SIG-M5 treated with dmso at 0.1 percent for 504 hours (cell line): Measurements from ENCODE around the gene FOXL2.
"Not testable (repeated sequence)": the region's sequence is repeated elsewhere in the genome, so short reads cannot be mapped to it uniquely, and the experiment has no call there.

Source experiments
- DNase-seq: peaks from one replicate; lab custom pipeline; 2025; ENCODE audit not compliant: unreplicated experiment; lab: John Stamatoyannopoulos, UW

FOXL2 gene

DNA sequence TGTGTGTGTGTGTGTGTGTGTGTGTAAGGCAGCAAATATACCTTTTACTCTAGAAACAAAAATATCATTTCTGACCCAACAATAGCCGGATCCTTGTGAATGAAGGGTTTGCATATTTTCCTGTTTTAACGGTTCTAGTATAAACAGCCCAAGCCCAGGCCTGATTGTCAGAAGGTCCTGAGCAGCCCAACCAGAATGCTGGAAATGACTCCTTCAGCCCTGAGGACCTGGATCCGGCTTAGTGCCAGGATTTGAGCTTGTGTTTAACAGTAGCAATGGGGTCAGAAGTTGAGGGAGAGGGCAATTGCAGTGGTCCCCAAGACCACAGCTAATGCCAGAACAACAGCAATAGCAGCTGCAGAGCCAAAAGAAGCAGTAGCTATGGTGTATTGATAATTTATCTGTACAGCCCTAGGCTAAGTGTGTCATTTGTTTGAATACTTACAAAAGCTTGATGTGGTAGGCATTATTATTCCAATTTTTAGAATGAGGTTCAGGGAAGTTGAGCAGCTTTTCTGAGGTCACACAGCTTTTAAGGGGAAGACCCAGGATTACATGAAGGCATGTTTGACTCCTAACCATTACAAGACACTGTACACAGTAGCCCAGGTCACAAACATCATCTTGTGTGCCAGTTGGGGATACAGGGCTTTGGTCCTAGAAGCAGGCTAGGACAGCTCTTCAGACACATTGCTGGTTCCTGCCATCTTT is 12.8 kb downstream of the FOXL2 start:
- no peak for DNase-seq

DNA sequence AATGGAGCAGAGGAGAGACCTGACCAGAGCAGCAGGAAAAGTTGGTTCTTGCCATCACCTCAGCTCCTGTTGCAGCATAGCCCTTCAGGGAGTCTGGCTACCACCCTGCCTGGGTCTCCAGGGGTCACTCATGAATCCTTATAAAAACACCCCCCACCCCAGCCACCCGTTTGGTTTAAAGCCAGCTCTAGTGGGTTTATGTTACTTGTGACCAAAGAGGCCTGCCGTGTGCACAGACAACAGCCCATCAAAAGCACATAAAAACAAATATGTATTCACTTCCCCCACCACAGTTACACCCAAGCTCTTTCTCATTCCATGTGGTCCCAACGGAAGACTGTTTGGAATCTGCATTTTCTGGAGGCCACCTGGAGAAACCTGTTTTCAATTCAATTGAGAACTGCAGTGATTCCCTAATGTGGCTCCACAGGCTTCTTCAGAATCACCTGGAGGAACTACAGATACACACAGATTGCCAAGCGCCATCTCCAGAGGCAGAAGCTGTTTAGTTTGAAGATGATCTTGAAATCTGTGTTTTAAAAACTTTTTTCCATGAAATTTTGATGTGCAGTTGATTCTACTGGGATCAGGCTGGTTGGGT is 13.8 kb downstream of the FOXL2 start:
- no peak for DNase-seq

DNA sequence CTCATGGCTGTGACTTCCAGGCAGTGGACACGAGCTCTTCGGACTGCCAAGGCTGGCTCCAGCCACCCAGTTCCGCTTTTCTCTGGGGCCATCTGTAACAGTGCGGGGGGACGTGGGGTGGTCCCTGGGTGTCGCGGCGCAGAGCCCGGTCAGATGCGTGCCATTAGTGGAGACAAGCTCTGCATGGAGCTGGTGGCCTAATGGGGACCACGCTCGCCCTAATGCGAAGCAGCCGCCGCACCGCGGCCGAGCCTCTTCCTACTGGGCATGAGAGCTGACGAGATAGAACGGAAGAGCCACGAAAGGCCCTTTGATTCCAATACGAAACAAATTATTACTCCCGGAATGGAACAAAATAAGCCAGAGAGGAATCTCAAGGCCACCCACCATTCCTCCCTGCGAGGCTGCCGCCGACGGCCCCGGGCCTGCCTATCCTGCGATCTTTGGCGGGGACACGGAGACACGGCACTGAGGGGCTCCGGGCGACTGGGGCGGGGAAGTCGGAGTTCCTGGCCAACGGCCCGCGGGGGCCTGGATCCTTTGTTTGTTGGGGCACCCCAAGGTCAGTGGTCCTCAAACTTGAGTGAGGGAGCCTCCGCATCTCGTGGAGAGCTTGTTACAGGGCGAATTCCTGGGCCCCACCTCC is 18.1 kb downstream of the FOXL2 start:
- no peak for DNase-seq

DNA sequence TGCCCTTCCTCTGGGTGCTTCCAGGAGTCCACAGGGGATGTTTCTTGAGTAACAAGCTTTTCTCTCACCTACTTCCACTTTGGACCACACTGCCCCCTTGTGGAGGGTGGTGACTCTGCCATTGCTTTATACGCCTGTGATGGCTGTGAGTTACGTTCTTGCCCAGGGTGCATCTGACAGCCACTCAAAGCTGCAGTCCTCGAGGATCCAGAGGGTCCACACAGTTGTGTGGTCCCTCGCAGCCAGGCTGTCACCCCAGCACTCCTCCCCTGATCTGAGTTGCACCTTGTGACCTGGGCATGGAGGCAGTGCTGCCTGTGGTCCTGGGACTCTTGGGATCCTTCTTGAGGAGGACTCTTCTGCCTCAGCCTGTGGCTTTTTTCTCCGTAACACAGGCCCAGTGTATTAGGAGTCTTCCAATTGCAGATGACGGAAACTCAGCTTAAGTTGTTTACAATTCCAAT is 23.4 kb downstream of the FOXL2 start:
- DNase-seq: peak; percentile 93

- not testable (repeated sequence) for DNase-seq
These were observed 24.5 kb downstream of the FOXL2 start for GRCh38 chr3:138922400-138922799.

GRCh38 chr3:138921316-138922292 is 25.3 kb downstream of the FOXL2 start:
- DNase-seq: no peak

- no peak for DNase-seq
These were observed 27.6 kb downstream of the FOXL2 start for GRCh38 chr3:138919325-138919724.

GRCh38 chr3:138916824-138917223 is 30.1 kb downstream of the FOXL2 start:
- DNase-seq: no peak

DNA sequence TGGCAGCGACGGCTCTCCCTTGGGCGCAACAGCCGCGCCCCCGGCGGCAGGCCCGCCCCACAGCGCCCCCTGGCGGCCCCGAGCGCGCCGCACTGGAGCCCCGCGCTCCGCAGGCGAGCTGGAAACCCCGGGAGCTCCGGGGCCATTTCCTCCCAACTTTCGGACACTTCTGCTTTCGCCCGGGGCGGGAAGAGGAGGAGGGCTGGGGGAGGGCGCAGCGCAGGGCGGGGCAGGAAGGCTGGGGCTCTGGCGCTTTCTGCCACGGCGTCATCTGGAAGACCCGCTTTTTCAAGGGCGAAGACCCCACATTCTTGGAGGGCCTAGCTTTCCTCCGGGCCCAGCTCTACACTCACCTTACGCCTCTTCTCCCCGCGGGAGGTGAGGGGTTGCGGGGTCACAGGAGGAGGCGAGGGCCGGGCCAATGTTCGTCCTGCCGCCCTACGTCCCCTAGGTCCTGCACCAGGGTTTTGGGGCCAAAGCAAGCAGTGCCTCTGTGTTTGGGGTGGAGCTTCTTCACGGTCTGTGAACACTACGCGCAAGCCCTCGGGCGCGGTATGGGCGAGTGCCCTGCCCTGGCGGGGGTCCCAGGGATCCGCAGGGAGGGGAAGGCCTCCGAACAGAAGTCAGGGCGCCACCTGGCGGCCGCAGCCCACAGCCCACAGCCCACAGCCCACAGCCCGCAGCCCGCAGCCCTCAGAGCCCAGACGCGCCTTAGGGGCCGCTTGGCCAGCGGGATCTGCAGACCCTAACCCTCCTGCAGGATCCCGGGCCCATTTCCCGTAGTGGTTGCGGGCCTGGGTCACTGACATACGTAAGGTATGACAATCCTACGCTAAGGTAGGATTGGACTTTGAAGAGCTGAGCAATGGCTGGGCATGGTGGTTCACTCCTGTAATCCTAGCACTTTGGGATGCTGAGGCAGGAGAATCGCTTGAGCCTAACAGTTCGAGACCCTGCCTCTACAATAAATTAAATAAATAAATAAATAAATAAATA is 31.1 kb downstream of the FOXL2 start:
- peak; percentile 92 for DNase-seq

DNA sequence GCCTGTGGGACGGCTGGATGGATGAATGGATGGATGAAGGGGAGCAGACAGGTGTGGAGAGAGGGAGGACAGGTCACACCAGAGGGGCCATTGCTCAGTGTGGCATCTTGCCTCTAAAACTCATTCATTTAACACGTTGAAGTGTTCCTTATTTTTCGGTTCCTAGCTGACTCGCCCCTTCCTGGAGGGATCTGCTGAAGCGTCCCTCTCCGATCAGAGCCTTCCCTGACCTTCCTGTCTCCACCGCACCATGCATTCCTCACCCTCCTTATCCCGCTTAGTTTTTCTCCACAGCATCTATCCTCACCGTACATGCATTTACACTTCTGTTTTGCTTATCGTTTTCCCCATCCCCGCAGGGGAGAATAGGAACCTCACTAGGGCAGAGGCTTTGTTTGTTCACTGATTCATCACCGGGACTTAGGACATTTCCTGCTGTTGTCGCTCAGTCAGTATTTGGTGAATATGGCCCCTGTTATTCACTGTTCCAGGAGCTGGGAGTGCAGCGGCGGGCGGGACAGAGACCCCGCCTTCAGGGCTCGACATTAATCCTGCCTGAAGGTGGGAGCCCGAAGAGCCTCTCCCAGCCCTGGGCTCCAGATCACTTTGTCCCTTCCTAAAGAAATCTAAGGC is 32.0 kb downstream of the FOXL2 start:
- DNase-seq: peak; percentile 91

- DNase-seq: no peak
These were observed 33.2 kb downstream of the FOXL2 start for GRCh38 chr3:138913766-138914165.

DNA sequence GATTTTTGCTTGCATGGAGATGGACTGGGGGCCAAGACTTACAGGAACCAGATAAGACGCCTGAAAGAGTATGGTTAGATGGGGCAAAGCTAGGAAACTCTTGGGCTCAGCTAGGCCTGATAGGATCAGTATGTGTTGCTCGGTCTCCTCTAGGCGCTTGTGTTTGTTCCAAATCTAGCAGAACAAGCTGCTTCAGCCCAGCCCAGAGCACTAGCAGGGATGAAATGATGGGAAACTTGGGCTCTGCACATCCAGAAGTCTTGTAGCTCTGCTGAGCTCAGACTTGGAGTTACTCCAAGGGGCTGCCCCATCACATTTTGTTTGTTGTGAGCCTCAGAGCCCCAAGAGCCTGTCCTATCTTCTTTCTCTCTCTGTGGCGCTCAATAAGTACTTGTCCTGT is 34.7 kb downstream of the FOXL2 start:
- DNase-seq: no peak

GRCh38 chr3:138911621-138912020 is 35.3 kb downstream of the FOXL2 start:
- DNase-seq: no peak

GRCh38 chr3:138909904-138910303 is 37.0 kb downstream of the FOXL2 start:
- no peak for DNase-seq

GRCh38 chr3:138908846-138909245 is 38.1 kb downstream of the FOXL2 start:
- DNase-seq: peak; percentile 52

DNA sequence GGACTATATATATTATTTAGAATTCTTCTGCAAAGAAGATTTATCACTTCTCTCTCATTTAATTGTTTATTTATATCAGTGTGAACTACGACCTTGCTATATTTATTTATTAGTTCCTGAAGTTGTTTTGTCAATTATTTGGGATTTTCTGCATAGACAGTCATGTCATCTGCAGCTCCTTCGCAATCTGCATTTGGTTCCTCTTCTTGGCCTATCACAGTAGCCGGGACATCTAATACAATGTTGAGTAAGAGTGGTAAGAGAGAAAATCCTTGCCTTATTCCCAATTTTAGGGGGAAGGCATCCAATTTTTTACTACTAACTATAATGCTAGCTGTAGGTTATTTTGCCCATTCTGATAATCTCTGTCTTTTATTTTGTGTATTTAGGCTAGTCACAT is 39.4 kb downstream of the FOXL2 start:
- no peak for DNase-seq

GRCh38 chr3:138902171-138902570 is 44.8 kb downstream of the FOXL2 start:
- no peak for DNase-seq

DNA sequence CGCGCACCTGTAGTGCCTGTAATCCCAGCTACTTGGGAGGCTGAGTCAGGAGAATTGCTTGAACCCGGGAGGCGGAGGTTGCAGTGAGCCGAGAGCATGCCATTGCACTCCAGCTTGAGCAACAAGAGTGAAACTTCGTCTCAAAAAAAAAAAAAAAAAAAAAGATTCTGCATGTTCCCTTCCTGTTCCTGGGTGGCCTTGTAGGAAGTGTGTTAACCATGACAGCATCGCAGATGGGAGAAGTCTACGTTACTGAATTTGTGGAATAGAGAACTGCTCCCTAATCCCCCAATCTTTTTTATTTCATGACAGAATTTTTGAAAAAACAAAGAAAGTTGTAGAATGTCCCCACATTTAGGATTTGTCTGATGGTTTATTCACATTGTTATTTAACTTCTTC is 45.4 kb downstream of the FOXL2 start:
- peak; percentile 65 for DNase-seq

DNA sequence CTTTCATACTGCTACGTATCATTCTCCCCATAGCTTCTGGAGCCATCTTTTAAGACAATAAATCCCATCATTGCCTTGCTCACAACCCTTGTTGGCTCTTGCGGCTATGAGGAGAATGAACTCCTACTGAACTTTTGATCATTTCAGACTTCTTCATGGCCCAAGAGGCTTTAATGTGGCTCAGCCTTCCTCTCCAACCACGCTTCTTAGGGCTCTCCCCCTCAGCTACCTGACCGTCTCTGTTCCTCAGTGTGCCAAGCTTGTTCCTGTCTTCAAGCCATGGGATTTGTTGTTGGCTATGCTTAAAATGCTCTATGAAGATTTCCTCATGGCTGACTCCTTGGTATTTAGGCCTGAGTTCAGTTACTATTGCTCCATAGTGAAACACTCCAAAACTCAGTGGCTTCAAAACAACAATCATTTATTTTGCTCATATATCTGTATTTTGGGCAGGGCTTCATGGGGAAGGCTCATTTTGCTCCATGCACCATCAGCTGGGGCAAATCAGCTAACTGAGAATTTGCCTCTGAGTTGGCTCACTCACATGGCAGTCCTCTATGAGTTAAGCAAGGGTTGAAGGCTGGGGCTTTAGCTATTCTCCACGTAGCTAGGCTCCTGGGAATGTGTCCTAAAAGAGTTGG is 47.5 kb downstream of the FOXL2 start:
- no peak for DNase-seq
